GM12891 (cell line): ENCODE measurements around the gene CPED1.

Experiments
- DNase-seq: peaks from one replicate; pipeline ENCODE4 v3.0.0; 2011; ENCODE audit warnings: low spot score; ENCODE audit not compliant: insufficient read length
- FAIRE-seq: peaks from 2 replicates; lab custom pipeline; 2011; peaks lifted over from hg19 to GRCh38; lab: Jason Lieb, UNC
- PAX5 ChIP-seq: IDR thresholded peaks from 2 replicates; pipeline ENCODE4 v1.6.1; 2011; ENCODE audit warnings: low read length, moderate library complexity, mild to moderate bottlenecking; ENCODE audit not compliant: insufficient read depth, severe bottlenecking
- POLR2A ChIP-seq: IDR thresholded peaks from 2 replicates; pipeline ENCODE4 v1.6.1; 2011; ENCODE audit warnings: low read depth, low read length, control low read depth
- POLR2AphosphoS5 ChIP-seq: IDR thresholded peaks from 2 replicates; pipeline ENCODE4 v1.6.1; 2011; ENCODE audit warnings: low read depth, low read length, control low read depth
- POU2F2 ChIP-seq: IDR thresholded peaks from 2 replicates; pipeline ENCODE4 v1.6.1; 2011; ENCODE audit warnings: low read depth, mild to moderate bottlenecking, control low read depth, low read length, moderate library complexity
- SPI1 ChIP-seq: IDR thresholded peaks from 2 replicates; pipeline ENCODE4 v1.6.1; 2011; ENCODE audit warnings: low read depth, low read length, control low read depth
- TAF1 ChIP-seq: IDR thresholded peaks from 2 replicates; pipeline ENCODE4 v1.6.1; 2011; ENCODE audit warnings: low read depth, low read length, control low read depth

Gene CPED1

GRCh38 chr7:121323515-121324302 is 335.2 kb downstream of the CPED1 start:
- no peak for DNase-seq
- no peak for TF ChIP-seq TAF1
- TF ChIP-seq POLR2A: no peak
- no peak for TF ChIP-seq POLR2AphosphoS5
- no peak for FAIRE-seq

DNA sequence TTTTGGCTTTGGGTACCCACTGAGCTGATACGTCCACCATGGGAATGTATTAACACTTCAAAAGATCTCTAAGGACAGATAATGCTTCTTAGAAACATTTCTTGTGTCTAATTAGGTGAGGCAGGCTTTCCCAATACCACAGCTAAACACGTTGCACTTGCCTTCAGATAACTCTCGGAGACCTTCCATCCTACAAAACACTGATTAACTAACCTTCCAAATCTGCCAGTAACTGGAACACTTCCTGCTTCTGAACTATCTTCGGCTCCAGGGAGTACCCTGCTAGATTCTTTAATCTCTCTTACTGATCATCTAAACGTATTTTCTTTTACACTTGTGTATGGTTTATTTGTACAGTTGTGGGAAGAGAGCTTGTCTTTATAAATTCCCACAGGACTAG is 339.2 kb downstream of the CPED1 start:
- no peak for TF ChIP-seq POLR2A
- TF ChIP-seq TAF1: no peak
- no peak for TF ChIP-seq POU2F2
- no peak for TF ChIP-seq SPI1
- TF ChIP-seq POLR2AphosphoS5: no peak
- TF ChIP-seq PAX5: no peak
- DNase-seq (no peak), FAIRE-seq (no peak)

GRCh38 chr7:121328508-121329190 is 340.1 kb downstream of the CPED1 start, which contains the start of gene WNT16:
TSS of gene WNT16 (plus strand) at chr7:121329000. CDS start at chr7:121329293, 293 bp downstream.
- FAIRE-seq (no peak), DNase-seq (no peak)
- no peak for TF ChIP-seq POLR2AphosphoS5

DNA sequence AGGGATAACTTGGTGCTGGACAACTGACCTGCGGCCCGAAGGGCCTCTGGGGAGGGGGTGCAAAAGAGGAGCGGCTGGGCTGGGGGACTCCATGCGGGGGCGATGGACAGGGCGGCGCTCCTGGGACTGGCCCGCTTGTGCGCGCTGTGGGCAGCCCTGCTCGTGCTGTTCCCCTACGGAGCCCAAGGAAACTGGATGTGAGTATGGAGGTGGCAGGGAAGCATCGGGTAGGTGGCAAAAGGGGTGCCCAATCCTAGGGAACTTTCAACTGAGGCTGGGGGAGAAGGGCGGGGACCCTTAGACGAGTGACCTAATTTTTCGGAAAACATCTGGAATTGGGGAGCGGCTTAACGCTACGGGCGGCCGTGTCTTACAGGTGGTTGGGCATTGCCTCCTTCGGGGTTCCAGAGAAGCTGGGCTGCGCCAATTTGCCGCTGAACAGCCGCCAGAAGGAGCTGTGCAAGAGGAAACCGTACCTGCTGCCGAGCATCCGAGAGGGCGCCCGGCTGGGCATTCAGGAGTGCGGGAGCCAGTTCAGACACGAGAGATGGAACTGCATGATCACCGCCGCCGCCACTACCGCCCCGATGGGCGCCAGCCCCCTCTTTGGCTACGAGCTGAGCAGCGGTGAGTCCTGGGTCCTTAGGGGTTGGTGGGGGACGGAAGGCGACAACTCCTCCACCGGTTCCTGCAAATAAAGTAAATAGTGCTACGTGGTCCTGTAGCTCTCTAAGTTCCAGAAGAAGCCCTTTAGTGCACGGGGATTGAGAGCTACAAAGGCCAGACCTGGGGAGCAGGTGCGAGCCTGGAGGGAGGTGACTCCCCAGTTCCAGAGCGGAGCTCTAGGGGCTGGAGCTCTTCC is 340.9 kb downstream of the CPED1 start:
- DNase-seq (peak; percentile 41), FAIRE-seq (peak; percentile 33)
- TF ChIP-seq SPI1 (no peak), TAF1 (no peak), PAX5 (no peak), POLR2AphosphoS5 (no peak), POLR2A (no peak), POU2F2 (no peak)

DNA sequence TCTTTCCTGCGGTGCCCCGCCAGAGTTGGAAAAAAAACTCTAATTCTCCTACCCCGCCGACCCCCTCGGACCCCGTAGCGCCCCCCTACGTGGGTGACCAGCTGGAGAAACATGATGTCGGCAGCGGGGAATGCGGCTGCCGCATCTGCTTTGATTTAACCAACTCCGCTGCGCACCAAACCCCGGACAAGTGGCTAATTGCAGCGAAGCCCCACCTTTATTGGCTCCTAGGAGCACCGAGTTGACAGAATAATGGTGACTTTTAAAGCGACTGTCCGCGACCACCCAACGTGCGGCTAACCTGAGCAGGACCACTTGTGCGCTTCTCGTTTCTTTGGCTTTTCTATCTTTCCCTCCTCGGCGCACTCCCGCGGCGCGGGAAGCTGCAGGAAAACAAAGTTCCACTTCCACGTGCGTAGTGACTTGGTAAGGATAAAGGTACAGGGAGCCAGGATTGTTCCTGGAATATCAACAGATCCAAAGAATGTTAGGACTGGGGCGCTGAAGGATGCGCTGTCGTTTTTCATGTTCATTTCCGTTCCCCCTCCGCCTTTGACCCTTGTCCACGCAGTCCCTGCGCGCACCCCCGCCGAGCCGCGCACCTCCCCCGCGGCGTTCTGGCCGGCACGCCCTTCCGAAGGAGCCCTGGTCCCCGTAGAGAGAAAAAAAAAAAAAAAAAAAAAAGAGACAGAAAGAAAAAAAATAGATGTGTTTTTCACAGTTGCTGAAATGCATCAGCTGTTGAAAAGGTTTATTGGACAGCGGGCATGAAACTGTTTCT is 341.7 kb downstream of the CPED1 start:
- DNase-seq (no peak), FAIRE-seq (no peak)
- TF ChIP-seq POU2F2: no peak
- TF ChIP-seq POLR2AphosphoS5: no peak
- no peak for TF ChIP-seq SPI1
- TF ChIP-seq PAX5: no peak
- no peak for TF ChIP-seq TAF1
- TF ChIP-seq POLR2A: no peak

GRCh38 chr7:121331048-121331447 is 342.5 kb downstream of the CPED1 start:
- no peak for TF ChIP-seq PAX5
- TF ChIP-seq SPI1: no peak
- TF ChIP-seq POLR2A: no peak
- TF ChIP-seq TAF1: no peak
- FAIRE-seq (no peak), DNase-seq (no peak)

- DNase-seq: no peak
- FAIRE-seq: no peak
- TF ChIP-seq TAF1: no peak
- TF ChIP-seq SPI1: no peak
- no peak for TF ChIP-seq PAX5
- TF ChIP-seq POU2F2: no peak
- TF ChIP-seq POLR2AphosphoS5: no peak
- no peak for TF ChIP-seq POLR2A
These were observed 343.1 kb downstream of the CPED1 start for GRCh38 chr7:121331574-121331973.

DNA sequence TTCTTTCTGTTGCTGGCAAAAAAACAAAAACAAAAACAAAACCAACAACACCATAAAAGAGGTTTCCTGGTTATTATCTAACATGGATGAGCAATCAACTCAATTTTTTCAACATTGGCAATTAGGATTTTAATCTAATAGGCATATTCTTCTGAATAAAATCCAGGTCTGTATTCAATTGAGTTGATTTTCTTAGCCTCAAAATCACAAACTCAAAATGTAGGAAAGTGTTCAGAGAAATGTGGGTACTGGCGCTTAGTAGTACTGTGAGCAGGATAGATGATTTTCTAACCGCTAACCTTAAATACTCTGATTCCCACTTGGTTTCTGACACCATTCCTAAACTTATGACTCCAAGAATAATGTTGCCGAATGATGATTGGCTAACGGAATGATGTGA is 345.9 kb downstream of the CPED1 start:
- FAIRE-seq (no peak), DNase-seq (no peak)
- TF ChIP-seq POLR2A: no peak
- TF ChIP-seq PAX5: no peak
- no peak for TF ChIP-seq TAF1
- TF ChIP-seq SPI1: no peak
- no peak for TF ChIP-seq POLR2AphosphoS5
- TF ChIP-seq POU2F2: no peak

DNA sequence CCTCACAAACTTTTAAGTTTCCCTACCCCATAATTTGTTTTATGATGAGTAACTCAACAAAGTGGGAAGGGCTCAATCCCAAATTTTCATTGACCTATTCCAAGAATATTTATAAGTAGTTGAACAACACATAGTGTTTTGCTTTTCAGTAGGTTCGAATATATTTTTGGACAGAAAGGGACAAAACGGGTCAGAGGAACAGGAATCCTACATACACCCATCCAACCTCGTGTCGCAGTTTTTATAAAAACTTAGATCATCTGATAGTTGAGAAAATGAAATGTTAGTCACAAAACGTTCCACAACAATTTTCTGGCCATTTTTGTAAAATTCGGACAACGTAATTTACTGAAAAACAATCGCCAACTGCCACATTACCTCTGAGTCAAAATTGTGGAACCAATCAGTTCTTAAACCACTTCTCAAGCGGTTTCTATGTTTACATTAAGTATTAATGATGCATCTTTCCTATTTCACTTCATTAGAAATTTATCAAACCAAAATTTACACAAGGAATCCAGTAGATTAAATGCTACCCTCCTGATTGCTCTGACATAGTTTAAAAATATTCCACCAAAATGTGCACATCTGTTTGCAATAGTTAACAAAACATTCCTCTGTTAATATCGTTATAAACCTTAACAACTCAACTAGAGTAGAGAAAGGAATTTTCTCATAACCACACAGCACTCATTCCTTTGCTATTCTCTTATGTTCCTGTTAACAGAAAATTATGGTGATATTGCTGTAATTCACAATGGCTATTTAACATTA is 346.6 kb downstream of the CPED1 start:
- TF ChIP-seq PAX5 (no peak), SPI1 (no peak)
- DNase-seq (no peak), FAIRE-seq (no peak)
